GM12878 (cell line): ENCODE results near the gene ARID4B.

Experiments used
- BACH1 ChIP-seq: fragments of 450-650 bp; IDR thresholded peaks from 2 replicates; pipeline ENCODE4 v1.6.1; 2017; ENCODE audit warnings: mild to moderate bottlenecking, borderline replicate concordance
- CEBPB ChIP-seq, 2 experiments: fragments of 150-350 bp in 1 of 2; IDR thresholded peaks; 2 replicates each; pipeline ENCODE4 v1.6.1; 2012 to 2014; ENCODE audit warnings: low read depth in 2 of 2, low read length in 2 of 2, borderline replicate concordance in 1 of 2, inconsistent platforms in 1 of 2
- RELA ChIP-seq: fragments of 450-650 bp; IDR thresholded peaks from 2 replicates; pipeline ENCODE4 v1.8.0; 2014; ENCODE audit warnings: borderline replicate concordance; ENCODE audit not compliant: partially characterized antibody
- SMC3 ChIP-seq: IDR thresholded peaks from 2 replicates; pipeline ENCODE4 v1.6.1; 2011; ENCODE audit warnings: low read length, improper control_type of control experiment, borderline replicate concordance
- SREBF2 ChIP-seq: IDR thresholded peaks from 2 replicates; pipeline ENCODE4 v1.6.1; 2012; ENCODE audit warnings: mild to moderate bottlenecking, low read length
- ZNF24 ChIP-seq: fragments of 450-650 bp; IDR thresholded peaks from 2 replicates; pipeline ENCODE4 v1.6.1; 2017; ENCODE audit warnings: antibody characterized with exemption, mild to moderate bottlenecking
- ZNF274 ChIP-seq: IDR thresholded peaks from one replicate; pipeline ENCODE4 v1.8.0; 2011; ENCODE audit not compliant: insufficient read length, insufficient read depth
- TF ChIP-seq, protein P1 (sequence below), 3 experiments: IDR thresholded peaks in 2 of 3; conservative IDR thresholded peaks in 1 of 3; 2 replicates each; pipeline ENCODE4 v1.5.1; 2011; ENCODE audit warnings: low read depth in 3 of 3, low read length in 3 of 3, mild to moderate bottlenecking in 3 of 3, control low read depth in 2 of 3, moderate library complexity in 2 of 3, inconsistent platforms in 1 of 3, mixed read lengths in 1 of 3; ENCODE audit not compliant: control insufficient read depth in 2 of 3, insufficient read depth in 1 of 3; ENCODE audit errors: extremely low read depth in 1 of 3
- TF ChIP-seq, protein P2 (sequence below): fragments of 450-650 bp; IDR thresholded peaks from 2 replicates; pipeline ENCODE4 v1.6.1; 2014; ENCODE audit warnings: mild to moderate bottlenecking
- TF ChIP-seq, protein P3 (sequence below): fragments of 450-650 bp; formaldehyde crosslinking; IDR thresholded peaks from 2 replicates; pipeline ENCODE4 v1.4.0; 2020; ENCODE audit warnings: mild to moderate bottlenecking, moderate library complexity

DNA sequence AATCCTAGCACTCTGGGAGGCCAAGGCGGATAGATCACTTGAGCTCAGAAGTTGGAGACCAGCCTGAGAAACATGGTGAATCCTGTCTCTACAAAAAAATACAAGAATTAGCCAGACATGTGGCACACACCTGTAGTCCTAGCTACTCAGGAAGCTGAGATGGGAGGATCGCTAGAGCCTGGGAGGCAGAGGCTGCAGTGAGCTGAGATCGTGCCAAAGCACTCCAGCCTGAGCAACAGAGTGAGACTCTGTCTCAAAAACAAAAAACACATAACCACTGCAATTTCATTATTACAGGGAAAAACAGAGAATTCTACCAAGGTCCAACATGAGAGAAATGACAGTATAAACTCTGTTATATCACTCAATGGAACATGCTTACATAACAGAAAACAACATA, 194.9 kb downstream of the ARID4B start:
- TF ChIP-seq, protein P1, sequence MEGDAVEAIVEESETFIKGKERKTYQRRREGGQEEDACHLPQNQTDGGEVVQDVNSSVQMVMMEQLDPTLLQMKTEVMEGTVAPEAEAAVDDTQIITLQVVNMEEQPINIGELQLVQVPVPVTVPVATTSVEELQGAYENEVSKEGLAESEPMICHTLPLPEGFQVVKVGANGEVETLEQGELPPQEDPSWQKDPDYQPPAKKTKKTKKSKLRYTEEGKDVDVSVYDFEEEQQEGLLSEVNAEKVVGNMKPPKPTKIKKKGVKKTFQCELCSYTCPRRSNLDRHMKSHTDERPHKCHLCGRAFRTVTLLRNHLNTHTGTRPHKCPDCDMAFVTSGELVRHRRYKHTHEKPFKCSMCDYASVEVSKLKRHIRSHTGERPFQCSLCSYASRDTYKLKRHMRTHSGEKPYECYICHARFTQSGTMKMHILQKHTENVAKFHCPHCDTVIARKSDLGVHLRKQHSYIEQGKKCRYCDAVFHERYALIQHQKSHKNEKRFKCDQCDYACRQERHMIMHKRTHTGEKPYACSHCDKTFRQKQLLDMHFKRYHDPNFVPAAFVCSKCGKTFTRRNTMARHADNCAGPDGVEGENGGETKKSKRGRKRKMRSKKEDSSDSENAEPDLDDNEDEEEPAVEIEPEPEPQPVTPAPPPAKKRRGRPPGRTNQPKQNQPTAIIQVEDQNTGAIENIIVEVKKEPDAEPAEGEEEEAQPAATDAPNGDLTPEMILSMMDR (IDR thresholded peaks at IDR 0.05 in 2 of 3, conservative IDR thresholded peaks at IDR 0.05 in 1 of 3; ENCODE audit: control insufficient read depth in 2 of 3, extremely low read depth in 1 of 3, insufficient read depth in 1 of 3, low read depth in 3 of 3, low read length in 3 of 3), result no peak
- TF ChIP-seq BACH1, result no peak
- TF ChIP-seq CEBPB (IDR thresholded peaks at IDR 0.05; ENCODE audit: borderline replicate concordance in 1 of 2, low read depth in 2 of 2, low read length in 2 of 2), result no peak
- TF ChIP-seq ZNF24, result no peak
- TF ChIP-seq ZNF274, result no peak
- TF ChIP-seq SREBF2, result no peak
- TF ChIP-seq RELA, result no peak
- TF ChIP-seq, protein P2, sequence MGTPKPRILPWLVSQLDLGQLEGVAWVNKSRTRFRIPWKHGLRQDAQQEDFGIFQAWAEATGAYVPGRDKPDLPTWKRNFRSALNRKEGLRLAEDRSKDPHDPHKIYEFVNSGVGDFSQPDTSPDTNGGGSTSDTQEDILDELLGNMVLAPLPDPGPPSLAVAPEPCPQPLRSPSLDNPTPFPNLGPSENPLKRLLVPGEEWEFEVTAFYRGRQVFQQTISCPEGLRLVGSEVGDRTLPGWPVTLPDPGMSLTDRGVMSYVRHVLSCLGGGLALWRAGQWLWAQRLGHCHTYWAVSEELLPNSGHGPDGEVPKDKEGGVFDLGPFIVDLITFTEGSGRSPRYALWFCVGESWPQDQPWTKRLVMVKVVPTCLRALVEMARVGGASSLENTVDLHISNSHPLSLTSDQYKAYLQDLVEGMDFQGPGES, result no peak
- TF ChIP-seq, protein P3, sequence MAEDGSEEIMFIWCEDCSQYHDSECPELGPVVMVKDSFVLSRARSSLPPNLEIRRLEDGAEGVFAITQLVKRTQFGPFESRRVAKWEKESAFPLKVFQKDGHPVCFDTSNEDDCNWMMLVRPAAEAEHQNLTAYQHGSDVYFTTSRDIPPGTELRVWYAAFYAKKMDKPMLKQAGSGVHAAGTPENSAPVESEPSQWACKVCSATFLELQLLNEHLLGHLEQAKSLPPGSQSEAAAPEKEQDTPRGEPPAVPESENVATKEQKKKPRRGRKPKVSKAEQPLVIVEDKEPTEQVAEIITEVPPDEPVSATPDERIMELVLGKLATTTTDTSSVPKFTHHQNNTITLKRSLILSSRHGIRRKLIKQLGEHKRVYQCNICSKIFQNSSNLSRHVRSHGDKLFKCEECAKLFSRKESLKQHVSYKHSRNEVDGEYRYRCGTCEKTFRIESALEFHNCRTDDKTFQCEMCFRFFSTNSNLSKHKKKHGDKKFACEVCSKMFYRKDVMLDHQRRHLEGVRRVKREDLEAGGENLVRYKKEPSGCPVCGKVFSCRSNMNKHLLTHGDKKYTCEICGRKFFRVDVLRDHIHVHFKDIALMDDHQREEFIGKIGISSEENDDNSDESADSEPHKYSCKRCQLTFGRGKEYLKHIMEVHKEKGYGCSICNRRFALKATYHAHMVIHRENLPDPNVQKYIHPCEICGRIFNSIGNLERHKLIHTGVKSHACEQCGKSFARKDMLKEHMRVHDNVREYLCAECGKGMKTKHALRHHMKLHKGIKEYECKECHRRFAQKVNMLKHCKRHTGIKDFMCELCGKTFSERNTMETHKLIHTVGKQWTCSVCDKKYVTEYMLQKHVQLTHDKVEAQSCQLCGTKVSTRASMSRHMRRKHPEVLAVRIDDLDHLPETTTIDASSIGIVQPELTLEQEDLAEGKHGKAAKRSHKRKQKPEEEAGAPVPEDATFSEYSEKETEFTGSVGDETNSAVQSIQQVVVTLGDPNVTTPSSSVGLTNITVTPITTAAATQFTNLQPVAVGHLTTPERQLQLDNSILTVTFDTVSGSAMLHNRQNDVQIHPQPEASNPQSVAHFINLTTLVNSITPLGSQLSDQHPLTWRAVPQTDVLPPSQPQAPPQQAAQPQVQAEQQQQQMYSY (CRISPR knock-in tag), result no peak
- no peak for TF ChIP-seq SMC3
